ENCODE measurements around the gene APCDD1L.

APCDD1L gene

DNA sequence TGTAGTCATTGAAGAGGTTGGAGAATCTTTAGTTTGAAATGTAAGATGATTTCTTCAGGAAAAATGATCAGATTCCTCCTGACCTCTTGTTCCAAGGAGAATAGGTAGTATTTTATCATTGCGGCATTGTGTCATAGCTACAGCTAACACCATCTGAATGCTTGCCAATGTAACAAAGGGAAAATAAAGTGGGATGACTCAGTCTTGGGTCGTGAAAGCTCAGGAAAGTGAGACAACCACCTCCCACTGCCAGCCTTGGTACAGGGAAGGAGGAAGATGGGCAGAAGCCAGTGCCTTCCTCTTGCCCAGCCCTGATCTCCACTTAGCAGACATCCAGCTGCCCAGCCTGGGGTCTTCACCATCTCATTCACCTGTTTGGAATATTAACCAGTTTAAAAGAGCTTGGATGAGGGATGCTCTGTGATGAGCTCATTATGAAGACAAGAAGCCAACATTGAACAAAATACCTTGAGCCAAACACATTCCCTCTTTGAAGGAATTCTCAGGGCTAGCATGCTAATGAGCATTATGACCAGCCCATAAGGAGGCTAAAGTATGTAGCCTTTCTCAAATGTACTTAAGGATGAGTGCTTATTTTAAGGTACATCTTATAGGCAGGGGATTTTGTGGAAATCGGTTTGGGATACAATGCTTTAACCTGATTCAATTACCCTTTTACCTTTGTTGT lies 40.0 kb upstream of the APCDD1L start:
- Mint-ChIP-seq H3K36me3 (ENCODE audit: low read depth) (peaks cover 5% of the 10 kb centered on the region), H3K27me3 (ENCODE audit: low read depth, poor library complexity) (peaks cover 26% of the 10 kb centered on the region), H3K4me3 (no peak overlapping the region), H3K27ac (no peak overlapping the region), H3K4me1 (peaks cover 61% of the 10 kb centered on the region), H3K9me3 (peaks cover 15% of the 10 kb centered on the region)
- TF ChIP-seq, protein P1, sequence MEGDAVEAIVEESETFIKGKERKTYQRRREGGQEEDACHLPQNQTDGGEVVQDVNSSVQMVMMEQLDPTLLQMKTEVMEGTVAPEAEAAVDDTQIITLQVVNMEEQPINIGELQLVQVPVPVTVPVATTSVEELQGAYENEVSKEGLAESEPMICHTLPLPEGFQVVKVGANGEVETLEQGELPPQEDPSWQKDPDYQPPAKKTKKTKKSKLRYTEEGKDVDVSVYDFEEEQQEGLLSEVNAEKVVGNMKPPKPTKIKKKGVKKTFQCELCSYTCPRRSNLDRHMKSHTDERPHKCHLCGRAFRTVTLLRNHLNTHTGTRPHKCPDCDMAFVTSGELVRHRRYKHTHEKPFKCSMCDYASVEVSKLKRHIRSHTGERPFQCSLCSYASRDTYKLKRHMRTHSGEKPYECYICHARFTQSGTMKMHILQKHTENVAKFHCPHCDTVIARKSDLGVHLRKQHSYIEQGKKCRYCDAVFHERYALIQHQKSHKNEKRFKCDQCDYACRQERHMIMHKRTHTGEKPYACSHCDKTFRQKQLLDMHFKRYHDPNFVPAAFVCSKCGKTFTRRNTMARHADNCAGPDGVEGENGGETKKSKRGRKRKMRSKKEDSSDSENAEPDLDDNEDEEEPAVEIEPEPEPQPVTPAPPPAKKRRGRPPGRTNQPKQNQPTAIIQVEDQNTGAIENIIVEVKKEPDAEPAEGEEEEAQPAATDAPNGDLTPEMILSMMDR (IDR thresholded peaks at IDR 0.05): no peak
- no peak for DNase-seq

DNA sequence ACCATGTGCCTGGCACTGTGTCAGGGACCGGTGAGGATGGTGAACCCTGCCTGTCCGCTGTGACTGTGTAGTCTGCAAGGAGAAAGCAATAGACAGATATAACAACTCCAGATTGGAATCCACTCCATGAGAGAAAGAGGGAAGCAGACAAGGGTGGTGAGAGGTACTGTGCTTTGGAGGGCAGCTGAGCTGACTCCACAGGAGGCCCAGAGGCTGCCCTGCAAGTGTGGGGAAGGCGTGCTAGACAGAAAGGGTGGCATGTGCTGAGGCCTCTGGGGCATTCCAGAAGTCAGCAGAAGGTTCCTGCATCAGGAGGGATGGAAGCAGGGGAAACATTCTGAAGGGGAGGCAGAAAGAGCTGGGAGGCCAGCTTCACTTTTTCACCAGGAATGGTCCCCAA lies 39.3 kb upstream of the APCDD1L start:
- Mint-ChIP-seq H3K4me1 (peaks cover 64% of the 10 kb centered on the region), H3K9me3 (peaks cover 15% of the 10 kb centered on the region), H3K4me3 (no peak overlapping the region), H3K36me3 (ENCODE audit: low read depth) (peaks cover 5% of the 10 kb centered on the region), H3K27me3 (ENCODE audit: low read depth, poor library complexity) (peaks cover 23% of the 10 kb centered on the region), H3K27ac (no peak overlapping the region)
- TF ChIP-seq, protein P1 (IDR thresholded peaks at IDR 0.05): no peak
- DNase-seq: no peak

DNA sequence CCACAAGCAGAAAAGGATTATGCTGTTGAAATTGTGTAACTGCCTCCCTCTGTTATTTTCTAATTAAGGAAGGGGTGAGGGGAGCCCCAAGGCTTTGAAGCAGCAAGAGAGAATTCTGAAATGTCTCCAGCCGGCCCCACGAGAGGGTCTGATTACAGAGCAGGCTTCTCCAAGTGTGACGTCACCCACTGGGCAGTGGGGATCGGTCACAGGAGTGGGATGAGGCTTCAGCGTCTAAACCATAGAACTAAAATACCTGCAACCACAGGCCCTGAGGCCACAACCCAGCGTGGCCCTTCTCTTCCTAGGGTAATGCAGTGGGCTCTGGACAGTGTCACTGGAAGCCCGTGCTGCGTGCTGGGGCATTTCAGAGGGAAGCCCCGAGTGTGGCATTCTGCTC lies 38.6 kb upstream of the APCDD1L start:
- Mint-ChIP-seq H3K9me3 (peaks cover 15% of the 10 kb centered on the region), H3K4me3 (no peak overlapping the region), H3K4me1 (peaks cover 61% of the 10 kb centered on the region), H3K27ac (no peak overlapping the region), H3K36me3 (ENCODE audit: low read depth) (peaks cover 5% of the 10 kb centered on the region), H3K27me3 (ENCODE audit: low read depth, poor library complexity) (peaks cover 19% of the 10 kb centered on the region)
- DNase-seq: no peak
- TF ChIP-seq, protein P1 (IDR thresholded peaks at IDR 0.05): no peak

DNA sequence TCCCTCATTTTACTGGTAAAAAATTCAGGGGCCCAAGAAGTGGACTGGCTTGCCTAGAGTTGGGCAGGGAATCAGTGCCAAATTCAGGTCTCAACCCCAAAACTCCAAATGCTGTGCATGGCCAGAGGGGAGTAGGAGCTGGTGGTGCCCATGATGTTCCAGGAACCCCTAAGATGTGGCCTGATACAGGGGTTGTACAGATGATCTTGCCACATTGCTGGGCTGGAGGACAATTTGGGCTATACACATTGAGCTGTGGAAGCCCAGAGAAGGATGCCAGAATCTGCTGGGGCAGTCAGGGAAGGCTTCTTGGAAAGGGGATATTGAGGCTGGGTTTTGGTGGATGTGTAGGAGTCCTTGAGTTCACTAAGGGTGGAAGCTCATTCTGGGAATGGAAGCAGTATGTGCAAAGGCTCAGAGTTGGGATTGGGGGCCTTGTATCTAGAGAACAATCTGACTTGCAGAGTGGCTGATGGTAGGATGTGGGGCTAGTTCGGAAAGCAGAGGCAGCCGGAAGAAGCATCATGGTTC lies 38.0 kb upstream of the APCDD1L start:
- peaks cover 59% of the 10 kb centered on the region for H3K4me1 Mint-ChIP-seq
- no peak overlapping the region for H3K27ac Mint-ChIP-seq
- peaks cover 5% of the 10 kb centered on the region for H3K36me3 Mint-ChIP-seq (ENCODE audit: low read depth)
- TF ChIP-seq, protein P1 (IDR thresholded peaks at IDR 0.05): no peak
- DNase-seq: no peak
- H3K27me3 Mint-ChIP-seq (ENCODE audit: low read depth, poor library complexity): peaks cover 17% of the 10 kb centered on the region
- H3K4me3 Mint-ChIP-seq: no peak overlapping the region
- H3K9me3 Mint-ChIP-seq: peaks cover 15% of the 10 kb centered on the region

DNA sequence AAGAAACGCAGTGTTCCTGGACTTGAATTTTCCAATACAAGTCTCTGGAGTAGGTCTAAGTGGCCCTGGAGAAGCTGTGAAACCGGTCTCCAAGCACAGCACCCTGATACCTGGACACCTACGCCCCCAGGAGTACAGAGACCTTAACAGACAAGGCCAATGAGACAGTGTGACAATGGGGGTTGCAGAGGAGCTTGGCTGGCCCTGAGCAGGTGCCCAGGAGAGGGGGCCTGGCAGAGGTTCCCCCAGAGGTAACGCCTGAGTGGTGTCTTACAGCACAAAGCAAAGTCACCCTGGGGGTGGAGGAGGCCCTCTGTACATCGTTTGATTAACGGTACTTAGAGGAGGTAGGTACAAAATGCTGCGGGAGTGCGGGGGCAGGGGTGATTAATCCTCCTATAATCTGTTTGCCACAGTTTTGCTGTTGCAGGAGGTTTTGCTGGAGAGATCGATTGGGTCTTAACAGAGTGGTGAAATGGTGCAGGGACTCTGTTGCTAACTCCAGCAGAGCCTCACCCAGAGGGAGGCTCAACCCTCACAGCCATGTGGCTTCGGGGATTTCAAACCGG lies 37.3 kb upstream of the APCDD1L start:
- Mint-ChIP-seq H3K36me3 (ENCODE audit: low read depth) (peaks cover 5% of the 10 kb centered on the region), H3K9me3 (peaks cover 15% of the 10 kb centered on the region), H3K4me1 (peaks cover 59% of the 10 kb centered on the region), H3K27ac (peak overlapping the region; percentile 80), H3K4me3 (peak overlapping the region; percentile 7), H3K27me3 (ENCODE audit: low read depth, poor library complexity) (peaks cover 20% of the 10 kb centered on the region)
- TF ChIP-seq, protein P1 (IDR thresholded peaks at IDR 0.05): no peak
- DNase-seq: no peak
